Liver (tissue), 9 donors: ENCODE results near the gene EFCAB11. TPM values are rescaled to one million over a fixed set of nuclear protein-coding genes. Genes with fewer than 3 reads are reported as not detected.

Experiments used
- DNase-seq: peaks from one replicate; pipeline ENCODE4 v3.0.0-alpha.2; 2017; ENCODE audit warnings: low spot score
- H3K27ac ChIP-seq, 2 donors: one replicate each; pipeline ENCODE4 v1.7.0; 2013; ENCODE audit warnings: inconsistent platforms in 2 of 2, low read length in 2 of 2, control low read depth in 1 of 2, low read depth in 1 of 2, mild to moderate bottlenecking in 1 of 2
- H3K27me3 ChIP-seq, 4 donors: one replicate each; pipeline versions ENCODE4 v1.6.1 to v1.7.0; 2013; ENCODE audit warnings: low read length in 3 of 4, inconsistent platforms in 1 of 4, mild to moderate bottlenecking in 1 of 4, moderate library complexity in 1 of 4; ENCODE audit not compliant: control insufficient read depth in 4 of 4, insufficient read depth in 4 of 4
- H3K36me3 ChIP-seq, 4 donors: one replicate each; pipeline versions ENCODE4 v1.6.1 to v1.7.0; 2013; ENCODE audit warnings: low read length in 3 of 4, mild to moderate bottlenecking in 3 of 4, low read depth in 1 of 4, moderate library complexity in 1 of 4; ENCODE audit not compliant: control insufficient read depth in 4 of 4, insufficient read depth in 3 of 4
- H3K4me1 ChIP-seq, 4 donors: one replicate each; pipeline versions ENCODE4 v1.6.1 to v1.7.0; 2013; ENCODE audit warnings: low read length in 3 of 4, mild to moderate bottlenecking in 3 of 4, moderate library complexity in 1 of 4; ENCODE audit not compliant: control insufficient read depth in 4 of 4, insufficient read depth in 4 of 4
- H3K4me3 ChIP-seq, 3 donors: one replicate each; pipeline versions ENCODE4 v1.6.1 to v1.7.0; 2013; ENCODE audit warnings: low read length in 3 of 3, control low read depth in 1 of 3, low read depth in 1 of 3, mild to moderate bottlenecking in 1 of 3
- H3K9ac ChIP-seq, 2 donors: one replicate each; pipeline ENCODE4 v1.7.0; 2013; ENCODE audit warnings: low read length in 2 of 2, mild to moderate bottlenecking in 2 of 2, moderate library complexity in 2 of 2, control low read depth in 1 of 2, low read depth in 1 of 2
- H3K9me3 ChIP-seq, 4 donors: one replicate each; pipeline versions ENCODE4 v1.6.1 to v1.7.0; 2013; ENCODE audit warnings: low read length in 3 of 4; ENCODE audit not compliant: control insufficient read depth in 4 of 4
- EGR1 ChIP-seq, 2 donors: IDR thresholded peaks; 2 replicates each; pipeline ENCODE4 v1.6.1; 2016 to 2018; ENCODE audit warnings: antibody characterized with exemption in 2 of 2, low read depth in 2 of 2
- FOXA1 ChIP-seq: IDR thresholded peaks from 2 replicates; pipeline ENCODE4 v1.6.1; 2016; ENCODE audit warnings: antibody characterized with exemption
- FOXA2 ChIP-seq: IDR thresholded peaks from 2 replicates; pipeline ENCODE4 v1.6.1; 2016; ENCODE audit warnings: antibody characterized with exemption
- GABPA ChIP-seq, 2 donors: IDR thresholded peaks in 1 of 2; conservative IDR thresholded peaks in 1 of 2; 2 replicates each; pipeline ENCODE4 v1.6.1; 2016; ENCODE audit warnings: antibody characterized with exemption in 2 of 2, mild to moderate bottlenecking in 1 of 2, moderate library complexity in 1 of 2
- HNF4A ChIP-seq, 2 donors: conservative IDR thresholded peaks; 2 replicates each; pipeline ENCODE4 v1.6.1; 2016; ENCODE audit warnings: antibody characterized with exemption in 2 of 2, mild to moderate bottlenecking in 2 of 2
- HNF4G ChIP-seq: IDR thresholded peaks from 2 replicates; pipeline ENCODE4 v1.6.1; 2016; ENCODE audit warnings: antibody characterized with exemption
- JUND ChIP-seq, 2 donors: IDR thresholded peaks; 2 replicates each; pipeline ENCODE4 v1.6.1; 2016; ENCODE audit warnings: antibody characterized with exemption in 2 of 2
- MAX ChIP-seq: IDR thresholded peaks from 2 replicates; pipeline ENCODE4 v1.6.1; 2016; ENCODE audit warnings: antibody characterized with exemption
- NR2F2 ChIP-seq: IDR thresholded peaks from 2 replicates; pipeline ENCODE4 v1.6.1; 2016; ENCODE audit warnings: antibody characterized with exemption
- RAD21 ChIP-seq, 2 donors: IDR thresholded peaks; 2 replicates each; pipeline ENCODE4 v1.6.1; 2016; ENCODE audit warnings: antibody characterized with exemption in 2 of 2, mild to moderate bottlenecking in 2 of 2
- REST ChIP-seq: IDR thresholded peaks from 2 replicates; pipeline ENCODE4 v1.6.1; 2016; ENCODE audit warnings: antibody characterized with exemption, mild to moderate bottlenecking
- RXRA ChIP-seq, 2 donors: IDR thresholded peaks; 2 replicates each; pipeline ENCODE4 v1.6.1; 2017 to 2018; ENCODE audit warnings: antibody characterized with exemption in 2 of 2, mild to moderate bottlenecking in 1 of 2
- SP1 ChIP-seq: IDR thresholded peaks from 2 replicates; pipeline ENCODE4 v1.6.1; 2018; ENCODE audit warnings: antibody characterized with exemption, mild to moderate bottlenecking
- TAF1 ChIP-seq: conservative IDR thresholded peaks from 2 replicates; pipeline ENCODE4 v1.6.1; 2016; ENCODE audit warnings: antibody characterized with exemption, mild to moderate bottlenecking
- YY1 ChIP-seq: IDR thresholded peaks from 2 replicates; pipeline ENCODE4 v1.6.1; 2016; ENCODE audit warnings: antibody characterized with exemption, mild to moderate bottlenecking
- ZBTB33 ChIP-seq: IDR thresholded peaks from 2 replicates; pipeline ENCODE4 v1.6.1; 2016; ENCODE audit warnings: antibody characterized with exemption
- WGBS: extraction: QIAGEN DNeasy Blood & Tissue Kit; methylation state at CpG from one replicate; pipeline ENCODE4 v1.1.7; 2013; 5-methylcytosine and 5-hydroxymethylcytosine counted together
- polyA plus RNA-seq, 2 donors: library from polyadenylated mRNA; stranded (reverse) in 1 of 2; unstranded in 1 of 2; fragments of 200-250 nt in 1 of 2; fragments of >200 nt in 1 of 2; fragmentation: Nextera tagmentation in 1 of 2; extraction: Ambion mirVana in 1 of 2; gene quantifications; one replicate each; pipeline versions ENCODE4 v1.2.1 to v1.2.3, GENCODE V29; 2013 to 2015
- total RNA-seq, 2 donors: library from RNA; depleted of rRNA; stranded (reverse); fragments of >200 nt; gene quantifications; one replicate each; pipeline ENCODE4 v1.2.3, GENCODE V29; 2014
- TF ChIP-seq, protein P1 (sequence below): fragments of 150-350 bp; IDR thresholded peaks from 2 replicates; pipeline ENCODE4 v1.5.1; 2017; ENCODE audit warnings: improper control_type of control experiment, low read depth, low read length; ENCODE audit not compliant: missing input control
- TF ChIP-seq, protein P2 (sequence below): IDR thresholded peaks from 2 replicates; pipeline ENCODE4 v1.6.1; 2016; ENCODE audit warnings: antibody characterized with exemption
- donor health status: healthy.
- donor health status: healthy.
- donor health status: healthy.
- donor health status: healthy.
- donor health status: healthy.

Gene EFCAB11
- total and polyA plus RNA-seq, 4 donors = 2.1 to 4.7 (median 3.4) TPM

DNA sequence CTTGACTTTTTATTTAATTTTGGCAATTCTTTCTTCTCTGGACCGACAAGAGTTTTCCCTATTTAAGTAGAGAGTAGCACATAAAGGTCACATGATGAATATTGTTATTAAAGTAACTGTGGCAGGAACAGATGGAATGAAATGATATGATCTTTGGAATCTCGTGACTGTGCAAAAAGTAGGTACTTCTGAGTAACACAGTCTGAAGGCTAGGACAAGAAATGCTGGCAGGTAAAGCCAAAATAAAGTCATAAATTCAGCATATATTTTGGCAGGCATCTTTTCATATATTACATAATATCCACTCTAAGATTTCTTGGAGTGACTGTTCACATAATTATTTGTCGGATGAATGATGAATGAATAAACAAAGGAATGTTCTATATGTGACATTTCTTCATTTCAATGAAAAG, 121.4 kb downstream of the EFCAB11 start:
- DNase-seq = no peak
- Histone ChIP-seq H3K27ac (no peak overlapping the region), H3K4me1 (peaks cover 4 to 9% (median 7%) of the 10 kb centered on the region in 4 donors), H3K4me3 (no peak overlapping the region), H3K27me3 (no peaks in the 10 kb centered on the region), H3K9me3 (no peaks in the 10 kb centered on the region), H3K9ac (no peak overlapping the region), H3K36me3 (no peaks in the 10 kb centered on the region)
- no peak for TF ChIP-seq NR2F2
- no peak for TF ChIP-seq SP1
- no peak for TF ChIP-seq HNF4A (conservative IDR thresholded peaks at IDR 0.05)
- no peak for TF ChIP-seq RAD21 (IDR thresholded peaks at IDR 0.05)
- no peak for TF ChIP-seq REST
- no peak for TF ChIP-seq YY1
- no peak for TF ChIP-seq RXRA (IDR thresholded peaks at IDR 0.05)
- no peak for TF ChIP-seq TAF1
- no peak for TF ChIP-seq MAX
- no peak for TF ChIP-seq EGR1 (IDR thresholded peaks at IDR 0.05; ENCODE audit: low read depth in 2 of 2)
- TF ChIP-seq, protein P1, sequence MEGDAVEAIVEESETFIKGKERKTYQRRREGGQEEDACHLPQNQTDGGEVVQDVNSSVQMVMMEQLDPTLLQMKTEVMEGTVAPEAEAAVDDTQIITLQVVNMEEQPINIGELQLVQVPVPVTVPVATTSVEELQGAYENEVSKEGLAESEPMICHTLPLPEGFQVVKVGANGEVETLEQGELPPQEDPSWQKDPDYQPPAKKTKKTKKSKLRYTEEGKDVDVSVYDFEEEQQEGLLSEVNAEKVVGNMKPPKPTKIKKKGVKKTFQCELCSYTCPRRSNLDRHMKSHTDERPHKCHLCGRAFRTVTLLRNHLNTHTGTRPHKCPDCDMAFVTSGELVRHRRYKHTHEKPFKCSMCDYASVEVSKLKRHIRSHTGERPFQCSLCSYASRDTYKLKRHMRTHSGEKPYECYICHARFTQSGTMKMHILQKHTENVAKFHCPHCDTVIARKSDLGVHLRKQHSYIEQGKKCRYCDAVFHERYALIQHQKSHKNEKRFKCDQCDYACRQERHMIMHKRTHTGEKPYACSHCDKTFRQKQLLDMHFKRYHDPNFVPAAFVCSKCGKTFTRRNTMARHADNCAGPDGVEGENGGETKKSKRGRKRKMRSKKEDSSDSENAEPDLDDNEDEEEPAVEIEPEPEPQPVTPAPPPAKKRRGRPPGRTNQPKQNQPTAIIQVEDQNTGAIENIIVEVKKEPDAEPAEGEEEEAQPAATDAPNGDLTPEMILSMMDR = no peak
- no peak for TF ChIP-seq FOXA2
- TF ChIP-seq FOXA1 = no peak
- TF ChIP-seq JUND (IDR thresholded peaks at IDR 0.05) = no peak
- TF ChIP-seq GABPA (IDR thresholded peaks at IDR 0.05 in 1 of 2, conservative IDR thresholded peaks at IDR 0.05 in 1 of 2) = no peak
- TF ChIP-seq ZBTB33 = no peak
- TF ChIP-seq, protein P2, sequence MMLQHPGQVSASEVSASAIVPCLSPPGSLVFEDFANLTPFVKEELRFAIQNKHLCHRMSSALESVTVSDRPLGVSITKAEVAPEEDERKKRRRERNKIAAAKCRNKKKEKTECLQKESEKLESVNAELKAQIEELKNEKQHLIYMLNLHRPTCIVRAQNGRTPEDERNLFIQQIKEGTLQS = no peak
- TF ChIP-seq HNF4G = no peak
- 73% methylated on average over 3 of the region's 3 CpGs for WGBS
